Breast epithelium (tissue), 3 donors: Measurements from ENCODE around the gene PRPF39.

Experiments used
- POLR2A ChIP-seq: fragments of 450-650 bp; IDR thresholded peaks from one replicate; pipeline ENCODE4 v1.6.1; 2016; ENCODE audit warnings: antibody characterized with exemption, mild to moderate bottlenecking, moderate library complexity
- TF ChIP-seq, protein P1 (sequence below), 3 donors: fragments of 450-650 bp; IDR thresholded peaks; one replicate each; pipeline ENCODE4 v1.5.1; 2016 to 2017; ENCODE audit warnings: antibody characterized with exemption in 3 of 3, mild to moderate bottlenecking in 3 of 3, moderate library complexity in 3 of 3

DNA sequence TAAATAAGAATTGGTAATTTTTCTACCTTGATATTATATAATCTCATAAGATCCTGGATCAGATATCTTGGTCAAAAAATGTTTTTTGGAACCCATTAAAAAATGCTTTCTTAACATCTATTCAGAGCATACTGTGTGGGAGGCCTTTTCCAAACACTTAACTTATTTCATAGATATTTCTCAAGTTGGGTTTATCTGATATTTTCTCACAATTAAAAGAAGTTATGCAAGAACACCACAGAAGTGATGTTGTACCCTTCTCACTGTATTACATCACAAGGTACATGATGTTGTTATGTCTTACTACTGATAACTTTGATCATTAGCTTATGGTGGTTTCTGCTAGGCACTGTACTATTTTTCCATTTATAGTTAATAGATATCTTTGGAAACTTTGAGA lies 23.4 kb upstream of the PRPF39 start:
- TF ChIP-seq POLR2A: no peak
- TF ChIP-seq, protein P1, sequence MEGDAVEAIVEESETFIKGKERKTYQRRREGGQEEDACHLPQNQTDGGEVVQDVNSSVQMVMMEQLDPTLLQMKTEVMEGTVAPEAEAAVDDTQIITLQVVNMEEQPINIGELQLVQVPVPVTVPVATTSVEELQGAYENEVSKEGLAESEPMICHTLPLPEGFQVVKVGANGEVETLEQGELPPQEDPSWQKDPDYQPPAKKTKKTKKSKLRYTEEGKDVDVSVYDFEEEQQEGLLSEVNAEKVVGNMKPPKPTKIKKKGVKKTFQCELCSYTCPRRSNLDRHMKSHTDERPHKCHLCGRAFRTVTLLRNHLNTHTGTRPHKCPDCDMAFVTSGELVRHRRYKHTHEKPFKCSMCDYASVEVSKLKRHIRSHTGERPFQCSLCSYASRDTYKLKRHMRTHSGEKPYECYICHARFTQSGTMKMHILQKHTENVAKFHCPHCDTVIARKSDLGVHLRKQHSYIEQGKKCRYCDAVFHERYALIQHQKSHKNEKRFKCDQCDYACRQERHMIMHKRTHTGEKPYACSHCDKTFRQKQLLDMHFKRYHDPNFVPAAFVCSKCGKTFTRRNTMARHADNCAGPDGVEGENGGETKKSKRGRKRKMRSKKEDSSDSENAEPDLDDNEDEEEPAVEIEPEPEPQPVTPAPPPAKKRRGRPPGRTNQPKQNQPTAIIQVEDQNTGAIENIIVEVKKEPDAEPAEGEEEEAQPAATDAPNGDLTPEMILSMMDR (IDR thresholded peaks at IDR 0.05): no peak
